GM12873 (cell line): Measurements from ENCODE around the gene COG5.

Source experiments
- TF ChIP-seq, protein P1 (sequence below): IDR thresholded peaks from 2 replicates; pipeline ENCODE4 v1.5.1; 2012; ENCODE audit warnings: low read depth, mild to moderate bottlenecking, moderate library complexity, low read length, control low read depth; ENCODE audit not compliant: insufficient read depth; ENCODE audit errors: missing control alignments

Gene COG5

DNA sequence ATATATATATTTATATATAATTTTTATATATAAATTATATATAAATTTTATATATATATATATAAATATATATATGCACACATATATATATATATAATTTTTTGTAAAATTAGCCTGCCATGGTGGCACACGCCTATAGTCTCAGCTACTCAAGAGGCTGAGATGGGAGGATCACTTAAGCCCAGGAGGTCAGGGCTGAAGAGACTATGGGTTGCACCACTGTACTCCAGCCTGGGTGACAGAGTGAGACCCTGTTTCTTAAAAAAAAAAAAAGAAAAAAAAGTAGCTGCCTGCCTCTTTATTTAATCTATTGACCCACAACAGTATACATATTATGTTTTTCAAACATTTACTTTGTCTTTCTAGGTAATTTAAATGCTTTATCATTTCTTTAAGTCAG lies 35.5 kb upstream of the COG5 start:
- TF ChIP-seq, protein P1, sequence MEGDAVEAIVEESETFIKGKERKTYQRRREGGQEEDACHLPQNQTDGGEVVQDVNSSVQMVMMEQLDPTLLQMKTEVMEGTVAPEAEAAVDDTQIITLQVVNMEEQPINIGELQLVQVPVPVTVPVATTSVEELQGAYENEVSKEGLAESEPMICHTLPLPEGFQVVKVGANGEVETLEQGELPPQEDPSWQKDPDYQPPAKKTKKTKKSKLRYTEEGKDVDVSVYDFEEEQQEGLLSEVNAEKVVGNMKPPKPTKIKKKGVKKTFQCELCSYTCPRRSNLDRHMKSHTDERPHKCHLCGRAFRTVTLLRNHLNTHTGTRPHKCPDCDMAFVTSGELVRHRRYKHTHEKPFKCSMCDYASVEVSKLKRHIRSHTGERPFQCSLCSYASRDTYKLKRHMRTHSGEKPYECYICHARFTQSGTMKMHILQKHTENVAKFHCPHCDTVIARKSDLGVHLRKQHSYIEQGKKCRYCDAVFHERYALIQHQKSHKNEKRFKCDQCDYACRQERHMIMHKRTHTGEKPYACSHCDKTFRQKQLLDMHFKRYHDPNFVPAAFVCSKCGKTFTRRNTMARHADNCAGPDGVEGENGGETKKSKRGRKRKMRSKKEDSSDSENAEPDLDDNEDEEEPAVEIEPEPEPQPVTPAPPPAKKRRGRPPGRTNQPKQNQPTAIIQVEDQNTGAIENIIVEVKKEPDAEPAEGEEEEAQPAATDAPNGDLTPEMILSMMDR = no peak

DNA sequence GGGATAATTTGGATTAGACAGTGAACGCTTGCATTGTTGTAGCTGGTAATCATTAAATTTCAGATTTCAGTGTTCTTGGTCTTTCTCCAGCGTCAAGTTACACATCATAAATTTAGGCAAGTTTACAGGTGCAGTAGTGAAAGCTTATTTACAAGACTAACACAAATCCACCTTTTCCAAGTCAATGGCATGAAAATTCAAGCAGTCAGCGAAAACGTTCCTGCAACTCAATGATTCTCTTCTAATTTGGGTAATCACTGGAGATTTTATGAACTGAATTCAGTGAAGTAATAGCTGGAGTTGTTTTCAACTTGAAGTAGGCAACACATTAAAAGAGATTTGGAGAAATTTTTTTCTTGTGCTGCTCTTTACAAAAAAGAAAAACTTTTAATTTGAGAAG lies 34.2 kb upstream of the COG5 start:
- TF ChIP-seq, protein P1 = no peak

DNA sequence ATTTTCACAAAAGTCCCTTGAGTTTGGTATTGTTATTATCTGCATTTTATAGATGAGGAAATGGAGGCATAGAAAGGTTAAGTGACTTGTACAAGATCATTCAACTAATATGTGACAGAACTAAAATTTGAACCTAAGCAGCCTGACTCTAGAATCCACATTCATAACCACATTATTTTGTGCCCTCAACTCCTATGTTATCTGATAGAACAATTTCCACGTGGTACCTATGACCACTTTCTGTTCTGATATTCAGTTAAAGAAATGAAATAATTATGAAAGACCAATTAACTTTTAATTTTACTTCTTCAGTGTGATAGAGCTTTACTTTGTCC lies 33.8 kb upstream of the COG5 start:
- TF ChIP-seq, protein P1 = no peak

DNA sequence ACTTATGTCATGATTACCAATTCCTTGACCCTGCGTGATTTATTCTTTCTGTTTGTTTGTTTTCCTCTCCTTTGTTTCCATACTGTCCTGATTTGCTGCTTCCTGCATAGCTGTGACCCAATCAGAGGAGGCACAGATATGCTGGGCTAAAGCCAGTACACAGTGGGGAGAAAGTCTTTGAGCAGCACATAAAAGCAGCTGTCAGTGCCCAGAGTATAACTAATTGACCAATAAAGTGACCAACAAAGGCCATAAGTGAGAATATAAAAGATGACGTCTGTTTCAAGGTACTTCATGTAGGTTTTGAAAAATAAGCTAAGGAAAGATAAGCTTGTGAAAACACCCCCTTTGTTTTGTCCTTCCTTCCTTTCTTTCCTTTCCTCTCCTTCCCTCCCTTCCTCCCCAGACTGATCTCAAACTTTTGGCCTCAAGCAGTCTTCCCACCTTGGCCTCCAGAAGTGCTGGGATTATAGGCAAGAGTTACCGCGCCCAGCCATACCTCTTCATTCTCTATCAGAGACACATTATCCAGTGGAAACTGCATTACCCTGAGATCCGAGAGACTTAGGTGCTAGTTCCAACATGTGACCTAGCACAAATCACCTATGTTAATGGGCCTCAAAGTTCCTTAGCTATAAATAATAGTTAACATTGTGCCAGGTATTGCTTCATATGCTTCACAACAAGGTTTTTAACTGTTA lies 33.3 kb upstream of the COG5 start:
- TF ChIP-seq, protein P1 = no peak

DNA sequence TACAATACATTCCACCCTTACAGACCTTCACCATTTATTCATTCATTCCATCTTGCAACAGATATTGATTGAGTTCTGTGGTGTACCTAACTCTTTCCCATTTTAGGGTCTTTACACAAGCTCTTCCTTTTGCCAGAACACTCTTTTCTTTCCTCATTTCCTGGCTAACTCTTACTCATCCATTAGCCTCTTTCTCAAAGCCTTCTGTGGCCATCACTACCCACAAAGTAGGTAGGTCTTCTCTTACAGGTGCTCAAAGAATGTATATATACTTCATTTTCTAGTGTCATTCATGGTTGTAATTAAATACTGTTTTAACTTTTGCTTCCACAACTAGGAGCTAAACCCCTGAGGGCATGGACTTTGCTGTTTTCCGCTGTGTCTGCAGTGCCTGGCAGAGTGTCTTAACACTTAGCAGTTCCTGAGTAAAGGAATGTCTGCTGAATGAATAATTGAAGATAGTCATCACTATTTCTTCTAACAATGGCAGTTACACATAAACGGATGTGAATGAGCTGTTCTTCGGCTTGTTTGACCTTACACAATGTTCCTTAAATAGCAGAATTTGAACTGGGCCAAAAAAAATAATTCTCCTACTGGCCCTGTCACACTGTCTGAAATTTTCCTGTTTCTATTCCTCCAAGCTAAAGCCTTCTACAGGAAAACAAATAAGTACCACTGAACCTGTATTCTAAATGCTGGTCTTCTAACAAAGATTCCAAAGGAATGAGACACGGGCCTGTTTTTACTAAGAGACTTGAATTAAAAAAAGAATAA lies 31.4 kb upstream of the COG5 start:
- TF ChIP-seq, protein P1 = no peak

DNA sequence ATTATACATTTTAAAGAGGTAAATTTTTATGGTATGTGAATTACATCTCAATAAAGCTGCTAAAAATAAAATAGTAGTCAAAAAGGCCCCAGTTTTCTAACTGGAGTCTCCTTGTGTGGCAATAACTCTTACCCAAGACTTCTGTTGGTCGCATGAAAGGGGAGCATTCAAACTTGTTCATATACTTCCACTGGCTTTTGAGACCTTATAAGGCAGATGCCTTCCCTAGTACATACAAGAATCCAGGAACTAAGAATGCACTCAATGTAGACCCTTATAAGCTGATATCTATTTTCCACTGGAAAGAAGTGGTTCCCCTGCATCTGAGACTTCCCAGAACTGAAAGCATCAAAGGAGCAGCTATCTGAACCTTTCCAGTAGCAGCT lies 29.3 kb upstream of the COG5 start:
- TF ChIP-seq, protein P1 = no peak

DNA sequence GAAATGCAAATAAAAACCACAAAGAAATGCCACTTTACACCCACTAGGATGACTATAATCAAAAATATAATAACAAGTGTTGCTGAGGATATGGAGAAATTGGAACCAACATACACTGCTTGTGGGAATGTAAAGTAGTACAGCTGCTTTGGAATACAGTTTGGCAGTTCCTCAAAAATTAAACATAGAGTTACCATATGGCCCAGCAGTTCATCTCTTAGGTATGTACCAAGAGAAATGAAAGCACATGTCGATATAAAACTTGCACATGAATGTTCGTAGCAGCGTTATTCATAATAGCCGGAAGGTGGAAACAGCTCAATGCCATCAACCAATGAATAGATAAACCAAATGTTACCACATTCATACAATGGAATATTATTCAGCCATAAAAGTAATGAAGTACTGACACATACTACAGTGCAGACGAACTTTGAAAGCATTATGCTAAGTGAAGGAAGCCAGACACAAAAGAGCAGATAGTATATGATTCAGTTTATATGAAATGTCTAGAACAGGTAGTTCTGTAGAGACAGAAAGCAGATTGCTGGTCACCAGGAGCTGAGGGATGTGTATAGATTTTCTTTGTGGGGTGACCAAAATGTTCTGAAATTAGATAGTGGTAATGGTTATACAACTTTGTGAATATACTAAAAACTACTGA lies 28.8 kb upstream of the COG5 start:
- TF ChIP-seq, protein P1 = no peak
